Epidermal melanocyte (primary cell): ENCODE measurements around the gene MYO3A.
"Not testable (repeated sequence)": the region's sequence is repeated elsewhere in the genome, so short reads cannot be mapped to it uniquely, and the experiment has no call there.

Experiments
- DNase-seq: peaks from one replicate; pipeline ENCODE4 v3.0.0; 2011; ENCODE audit warnings: low spot score; ENCODE audit not compliant: insufficient read length

MYO3A gene

DNA sequence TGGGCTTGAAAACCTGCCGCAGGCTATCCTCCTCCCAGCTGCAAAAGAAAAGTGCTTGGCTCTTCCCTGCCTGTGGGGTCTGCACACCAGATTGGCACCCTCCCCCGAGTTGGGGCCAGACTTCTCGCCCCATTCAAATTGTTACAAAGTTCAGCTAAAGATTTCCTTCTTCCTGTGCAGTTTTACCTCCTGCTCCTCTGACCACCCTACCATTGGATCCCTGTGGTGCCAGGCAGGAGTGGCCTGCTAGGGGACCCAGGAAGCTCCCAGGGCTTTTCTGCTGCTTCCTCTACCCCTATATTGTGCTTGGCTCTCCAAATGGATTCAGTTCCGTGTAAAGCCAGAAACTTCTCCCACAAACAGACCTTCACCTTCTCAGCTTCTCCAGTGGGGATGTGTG lies 147.4 kb downstream of the MYO3A start:
- no peak for DNase-seq

DNA sequence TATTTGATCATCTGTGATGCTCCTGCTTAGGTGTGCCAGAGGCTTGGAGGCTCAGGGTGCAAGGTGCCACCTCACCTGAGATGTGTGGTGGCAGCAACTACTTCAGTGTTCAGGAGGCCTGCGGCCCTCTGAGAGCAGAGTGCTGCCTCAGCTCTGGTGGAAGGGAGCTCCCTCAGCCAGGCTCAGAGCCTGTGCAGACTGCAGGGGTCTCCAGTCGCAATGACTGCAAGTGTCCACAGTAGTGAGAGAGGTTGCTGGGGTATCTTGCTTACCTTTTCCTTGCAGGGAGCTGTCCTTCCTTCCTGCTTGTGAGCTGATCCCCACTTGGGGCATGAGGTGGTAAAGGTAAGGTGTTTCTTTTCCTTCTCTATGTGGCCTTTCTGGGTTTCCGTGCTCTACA lies 151.5 kb downstream of the MYO3A start:
- DNase-seq = no peak

DNA sequence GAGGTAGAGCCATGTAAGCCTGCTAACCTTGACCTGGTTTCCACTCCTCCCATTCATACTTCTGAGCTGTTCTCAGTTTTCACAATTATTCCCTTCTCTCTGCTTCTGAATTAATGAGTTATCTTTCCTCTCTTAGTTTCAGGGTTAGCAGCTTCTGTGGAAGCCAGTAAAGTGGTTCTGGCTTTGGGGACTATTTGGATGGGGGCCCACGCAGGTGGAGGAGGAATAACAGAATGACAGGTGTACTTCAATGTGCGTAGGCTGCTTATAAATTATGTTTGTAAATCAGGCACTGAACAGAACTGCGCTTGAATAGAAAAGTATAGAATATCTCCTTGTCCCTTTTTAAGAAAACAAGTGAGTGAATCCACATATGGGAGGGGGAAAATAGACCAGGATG lies 153.6 kb downstream of the MYO3A start:
- DNase-seq = no peak

DNA sequence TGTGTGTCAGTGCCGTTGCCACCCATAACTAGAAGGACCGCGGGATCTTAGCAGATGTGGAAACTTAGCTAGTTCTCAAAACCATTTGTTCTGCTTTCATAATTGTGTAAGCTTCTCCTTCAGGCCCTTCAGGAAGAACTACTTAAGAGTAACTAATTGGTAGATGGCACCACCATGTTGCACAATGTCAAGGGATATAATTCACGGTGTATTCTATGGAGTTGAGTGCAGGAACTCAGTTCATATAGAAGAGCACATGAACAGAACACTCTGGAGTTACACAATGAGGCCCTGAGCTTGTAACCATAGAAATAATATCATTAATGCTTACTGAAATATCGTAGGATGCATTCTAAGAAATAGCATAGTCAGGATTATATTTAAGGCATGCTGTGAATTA lies 156.0 kb downstream of the MYO3A start:
- DNase-seq = no peak

DNA sequence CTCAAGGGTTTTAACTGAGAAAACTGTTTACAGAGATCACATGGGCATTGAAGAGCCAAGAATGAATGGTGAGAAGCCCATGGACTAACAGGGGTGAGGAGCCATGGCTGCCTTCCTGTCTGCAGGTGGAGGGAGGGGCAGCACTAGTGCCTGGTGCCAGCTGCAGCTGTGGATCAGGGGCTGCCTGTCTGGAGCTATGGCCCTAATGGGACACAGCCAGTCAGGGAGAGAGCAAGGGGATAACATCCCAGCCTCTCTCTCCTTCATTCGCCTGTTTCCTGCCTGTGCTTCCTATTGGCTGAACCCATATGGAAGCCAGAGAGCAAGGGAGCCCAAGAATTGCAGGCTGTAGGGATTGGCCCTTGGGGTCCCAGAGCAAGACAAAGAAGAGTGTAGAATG lies 156.7 kb downstream of the MYO3A start:
- DNase-seq = no peak

DNA sequence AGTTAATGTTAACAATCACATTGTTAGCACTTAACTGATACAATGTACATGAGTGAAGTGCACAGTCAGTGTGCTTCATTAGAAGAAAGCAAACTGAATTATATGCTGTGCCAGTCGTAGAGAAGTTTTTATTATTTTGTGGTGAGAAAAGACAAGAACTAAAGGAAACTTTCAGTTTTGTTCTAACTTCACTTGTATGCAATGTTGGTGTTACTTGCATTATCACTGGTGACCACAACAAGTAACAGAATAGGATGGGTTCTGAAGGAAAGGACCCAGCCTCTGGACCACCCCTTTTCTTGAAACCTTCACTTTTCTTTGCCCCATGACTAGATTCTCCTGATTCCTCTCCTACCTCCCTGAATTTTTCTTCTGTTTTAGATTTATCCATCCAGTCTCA lies 159.2 kb downstream of the MYO3A start:
- no peak for DNase-seq

DNA sequence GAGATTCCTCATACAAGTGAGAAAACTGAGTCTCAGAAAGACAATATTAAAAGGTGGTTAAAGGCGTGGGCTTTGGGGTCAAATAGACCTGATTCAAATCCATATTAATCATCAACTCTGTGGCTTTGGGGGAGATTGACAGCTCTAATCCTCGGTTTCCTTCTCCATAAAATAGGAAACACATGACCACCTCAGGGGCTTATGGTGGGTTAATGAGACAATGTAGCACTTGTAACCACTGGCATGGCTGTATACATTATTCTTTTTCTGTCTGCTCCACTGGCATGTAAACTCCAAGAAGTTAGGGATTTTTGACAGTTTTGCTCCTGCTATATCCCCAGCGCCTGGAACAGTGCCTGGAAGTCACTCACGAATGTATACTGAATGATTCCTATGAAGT lies 161.8 kb downstream of the MYO3A start:
- DNase-seq = no peak

DNA sequence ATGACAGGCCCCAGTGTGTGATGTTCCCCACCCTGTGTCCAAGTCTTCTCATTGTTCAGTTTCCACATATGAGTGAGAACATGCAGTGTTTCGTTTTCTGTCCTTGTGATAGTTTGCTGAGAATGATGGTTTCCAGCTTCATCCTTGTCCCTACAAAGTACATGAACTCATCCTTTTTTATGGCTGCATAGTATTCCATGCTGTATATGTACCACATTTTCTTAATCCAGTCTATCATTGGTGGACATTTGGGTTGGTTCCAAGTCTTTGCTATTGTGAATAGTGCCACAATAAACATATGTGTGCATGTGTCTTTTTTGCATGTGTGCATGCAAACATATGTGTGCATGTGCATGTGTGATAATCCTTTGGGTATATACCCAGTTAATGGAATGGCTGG lies 163.5 kb downstream of the MYO3A start:
- DNase-seq = not testable (repeated sequence)

DNA sequence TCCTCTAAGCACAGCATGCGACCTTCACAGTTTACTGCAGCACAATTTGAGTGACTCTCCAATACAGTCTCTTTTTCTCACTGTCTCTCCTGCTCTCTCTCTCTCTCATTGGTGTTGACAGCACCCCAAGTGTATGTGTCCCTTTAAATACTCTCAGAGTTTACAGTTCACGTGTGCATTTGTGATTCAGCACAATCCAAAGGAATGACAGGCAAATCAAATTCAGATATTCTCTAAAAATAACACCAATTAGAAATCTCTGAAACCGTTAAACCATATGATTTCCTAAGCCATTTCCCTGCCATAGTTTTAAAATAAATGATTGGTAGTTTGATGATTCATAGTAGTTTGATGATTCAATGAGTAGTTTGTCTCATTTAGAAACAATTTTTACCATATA lies 178.5 kb downstream of the MYO3A start:
- DNase-seq = no peak

DNA sequence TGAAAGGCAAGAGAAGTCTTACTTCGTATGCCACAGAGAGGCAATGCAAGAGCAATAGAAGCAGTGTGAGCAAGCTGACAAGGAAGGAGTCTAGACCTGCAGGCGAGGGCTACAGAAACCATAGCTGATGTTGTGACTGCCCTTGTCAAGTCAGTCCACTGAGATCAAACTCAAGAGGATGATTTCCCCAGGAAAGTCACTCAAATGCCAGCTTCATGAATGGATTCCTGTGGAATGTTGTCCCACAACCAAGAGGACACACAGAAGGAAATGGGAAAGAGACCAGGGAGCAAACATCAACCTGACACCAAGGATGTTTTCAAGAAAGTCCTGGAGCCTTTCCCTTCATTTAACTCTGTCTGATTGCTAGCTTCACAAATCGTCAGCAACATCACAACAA lies 204.6 kb downstream of the MYO3A start:
- DNase-seq = no peak

DNA sequence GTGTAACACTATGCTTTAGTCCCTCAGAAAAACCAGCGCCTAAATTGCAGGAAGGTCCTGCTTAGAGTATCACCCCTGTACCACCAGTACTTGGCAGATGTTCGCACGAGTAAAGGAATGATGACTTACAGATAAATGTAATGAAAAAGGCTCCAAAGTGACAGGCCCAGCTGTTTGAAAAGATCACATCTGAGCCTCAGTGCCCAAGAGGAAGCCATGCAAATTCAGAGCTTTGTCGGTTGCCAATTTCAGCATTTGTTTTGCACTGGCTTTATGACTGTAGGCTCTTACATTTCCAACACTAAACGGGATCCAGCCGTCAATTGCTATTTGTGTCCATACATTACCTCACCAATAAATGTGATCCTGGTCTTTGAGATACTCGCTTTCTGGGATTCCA lies 222.0 kb downstream of the MYO3A start:
- no peak for DNase-seq

DNA sequence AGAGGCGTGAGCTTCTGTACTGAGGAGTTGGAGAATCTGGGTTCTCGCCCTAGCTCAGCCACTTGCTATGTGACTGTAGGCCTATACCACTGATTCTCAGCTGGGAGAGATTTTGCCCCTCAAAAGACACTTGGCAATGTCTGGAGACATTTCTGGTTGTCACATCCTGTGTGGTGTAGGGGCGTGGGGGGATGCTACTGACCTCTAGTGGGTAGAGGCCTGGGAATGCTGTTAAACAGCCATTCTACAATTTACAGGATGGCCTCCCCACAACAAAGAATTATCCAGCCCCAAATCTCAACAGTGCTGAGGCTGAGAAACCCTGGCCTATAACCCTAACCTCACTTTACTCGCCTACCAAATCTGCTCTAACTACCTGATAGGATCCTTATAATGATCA lies 223.7 kb downstream of the MYO3A start:
- no peak for DNase-seq

DNA sequence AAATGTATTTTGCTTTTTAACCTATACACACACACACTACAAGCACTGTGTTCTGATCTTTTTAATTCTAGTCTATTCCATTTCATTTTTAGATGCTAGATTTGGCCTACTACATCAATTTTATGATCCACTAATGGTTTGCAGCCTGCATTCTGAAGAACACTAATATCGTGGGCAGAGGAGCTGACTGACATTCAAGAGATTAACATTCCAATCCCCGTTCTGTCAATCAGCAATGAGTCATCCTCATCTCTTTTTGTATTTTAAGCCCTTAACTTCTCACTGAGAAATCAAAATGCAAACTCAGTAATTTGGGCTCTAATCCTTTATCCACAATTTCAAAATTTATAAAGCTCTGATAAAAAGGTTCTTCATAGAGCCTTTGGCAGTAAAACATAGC lies 235.4 kb downstream of the MYO3A start:
- DNase-seq = no peak

DNA sequence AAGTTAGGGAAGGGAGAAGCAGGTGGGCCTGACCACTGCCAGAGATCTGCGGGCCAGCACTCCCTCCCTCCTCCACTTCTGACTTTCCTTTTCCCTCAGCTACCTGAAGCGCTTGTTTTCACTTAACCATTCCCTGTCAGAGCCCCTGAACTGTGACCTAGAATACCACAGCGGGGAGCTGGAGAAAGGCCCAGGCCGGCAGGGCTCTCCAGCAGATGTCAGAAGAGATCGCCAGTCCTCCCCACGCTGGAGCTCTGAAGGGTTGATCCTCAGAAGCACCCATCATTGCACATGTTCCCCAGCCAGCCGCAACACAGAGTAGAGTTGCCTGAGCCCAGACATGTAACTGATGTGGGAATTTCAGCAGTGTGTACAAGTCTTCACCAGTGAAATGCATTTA lies 238.1 kb downstream of the MYO3A start:
- DNase-seq = no peak

DNA sequence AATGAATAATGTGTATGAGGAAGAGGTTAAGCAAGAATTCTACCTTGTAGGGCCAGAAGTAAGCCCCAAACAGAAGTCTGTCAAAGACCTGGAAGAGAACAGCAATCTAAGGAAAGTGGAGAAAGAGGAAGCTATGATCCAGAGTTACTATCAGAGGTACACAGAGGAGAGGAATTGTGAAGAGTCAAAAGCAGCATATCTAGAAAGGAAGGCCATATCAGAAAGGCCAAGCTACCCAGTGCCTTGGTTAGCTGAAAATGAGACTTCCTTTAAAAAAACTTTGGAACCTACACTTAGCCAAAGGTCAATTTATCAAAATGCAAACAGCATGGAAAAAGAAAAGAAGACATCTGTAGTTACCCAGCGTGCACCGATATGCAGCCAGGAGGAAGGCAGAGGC lies 239.8 kb downstream of the MYO3A start:
- no peak for DNase-seq

DNA sequence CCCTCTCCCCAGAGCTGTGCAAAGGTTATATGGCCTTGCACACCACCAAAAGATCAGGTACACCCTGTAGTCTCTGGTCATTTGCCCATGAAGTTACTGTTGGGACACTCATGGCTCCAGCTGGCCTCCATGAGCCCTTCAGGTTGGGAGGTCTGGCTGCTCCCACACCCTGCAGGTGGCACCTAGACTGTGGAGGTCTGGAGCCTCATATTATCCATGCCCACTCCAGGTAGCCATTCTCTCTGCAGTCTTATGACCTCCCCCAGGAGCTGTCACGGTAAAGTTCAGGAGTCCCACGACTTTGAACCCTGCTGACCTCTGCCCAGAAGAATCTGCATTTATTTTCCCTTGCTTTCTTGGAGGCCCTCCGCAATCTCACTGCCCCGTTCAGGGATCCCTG lies 243.3 kb downstream of the MYO3A start:
- no peak for DNase-seq

DNA sequence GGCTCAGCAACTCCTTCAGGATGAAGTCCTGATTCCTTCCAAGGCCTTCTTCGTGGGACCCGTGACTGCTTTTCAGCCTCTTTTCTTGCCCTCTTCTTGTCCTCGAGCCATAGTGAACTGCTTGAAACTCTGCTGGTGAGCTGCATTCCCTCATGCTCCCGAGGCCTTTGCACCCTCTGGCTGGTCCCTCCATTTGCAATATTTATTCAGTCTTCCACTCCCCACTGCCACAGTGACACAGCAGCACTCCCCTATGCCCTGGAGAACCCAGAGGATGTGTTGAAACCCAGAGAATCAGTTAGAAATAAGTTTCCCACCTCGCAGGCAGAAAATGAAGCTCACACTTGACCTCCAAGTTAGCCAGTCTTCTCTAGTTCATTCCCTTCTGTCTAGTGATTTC lies 260.2 kb downstream of the MYO3A start:
- no peak for DNase-seq

DNA sequence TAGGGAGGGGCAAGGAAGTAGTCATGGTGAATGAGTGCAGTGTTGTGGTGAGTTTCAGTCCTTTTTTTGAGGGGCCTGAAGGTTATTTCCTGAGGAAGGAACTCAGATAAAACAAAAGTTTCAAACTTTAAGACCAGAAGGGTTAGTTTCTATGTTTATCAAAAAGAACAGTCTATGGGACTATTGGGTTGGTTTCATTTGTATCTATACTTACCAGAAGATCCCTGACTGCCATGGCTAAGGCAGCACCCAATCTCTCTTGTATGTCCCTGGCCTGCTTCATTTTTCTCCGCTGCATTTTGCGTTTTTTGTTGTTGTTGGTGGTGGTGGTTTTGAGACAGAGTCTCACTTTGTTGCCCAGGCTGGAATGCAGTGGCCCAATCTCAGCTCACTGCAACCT lies 263.2 kb downstream of the MYO3A start:
- no peak for DNase-seq

DNA sequence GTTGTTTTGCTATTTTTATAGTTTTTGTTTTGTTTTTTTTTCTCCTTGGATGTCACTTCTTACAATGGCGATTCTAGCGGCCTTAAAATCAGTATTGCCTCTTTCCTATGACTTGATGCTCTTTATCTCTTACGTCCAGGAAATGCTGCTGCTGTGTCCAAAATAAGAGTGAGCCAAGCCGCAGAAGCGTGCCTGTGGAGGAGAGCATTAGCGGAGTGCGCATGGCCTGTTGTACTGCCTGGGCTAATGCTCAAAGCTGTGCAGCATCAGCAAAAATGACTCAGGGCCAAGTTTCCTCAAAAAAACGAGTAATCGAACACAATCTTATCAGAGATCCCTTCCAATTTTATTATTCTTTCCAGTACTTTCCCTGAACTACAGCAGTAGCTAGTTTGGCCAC lies 264.1 kb downstream of the MYO3A start:
- DNase-seq = no peak

DNA sequence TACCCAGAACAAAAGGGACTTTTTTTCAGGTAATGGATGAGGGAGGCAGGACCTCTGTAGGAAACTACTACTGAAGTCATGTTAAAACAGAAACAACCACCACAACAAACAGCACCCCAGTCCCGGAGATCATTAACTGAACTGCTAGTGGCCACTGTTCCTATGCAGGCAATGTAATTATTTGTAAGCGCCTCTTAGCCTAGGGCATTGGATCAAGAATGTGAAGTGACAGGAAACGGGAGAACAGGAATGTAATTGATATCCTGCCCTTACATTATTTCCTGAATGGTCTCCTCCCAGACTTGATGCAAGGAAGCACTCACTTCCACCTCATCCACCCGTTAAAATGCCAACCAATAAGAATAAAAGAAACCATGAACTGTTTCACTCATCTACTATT lies 265.8 kb downstream of the MYO3A start:
- DNase-seq = no peak

DNA sequence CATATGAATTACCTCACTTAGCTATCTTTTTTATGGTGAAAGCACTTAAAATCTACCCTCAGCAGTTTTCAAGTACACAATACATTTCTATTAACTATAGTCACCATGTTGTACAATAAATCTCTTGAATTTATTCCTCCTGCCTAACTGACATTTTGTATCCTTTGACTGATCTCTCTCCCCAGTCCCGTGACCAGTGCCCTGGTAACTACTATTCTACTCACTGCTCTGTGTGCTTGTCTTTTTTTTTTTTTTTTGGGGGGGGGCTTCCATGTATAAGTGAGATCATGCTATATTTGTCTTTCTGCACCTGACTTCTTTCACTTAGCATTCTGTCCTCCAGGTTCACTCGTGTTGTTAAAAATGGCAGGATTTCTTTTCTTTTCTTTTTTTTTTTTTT lies 271.2 kb downstream of the MYO3A start:
- DNase-seq = no peak

DNA sequence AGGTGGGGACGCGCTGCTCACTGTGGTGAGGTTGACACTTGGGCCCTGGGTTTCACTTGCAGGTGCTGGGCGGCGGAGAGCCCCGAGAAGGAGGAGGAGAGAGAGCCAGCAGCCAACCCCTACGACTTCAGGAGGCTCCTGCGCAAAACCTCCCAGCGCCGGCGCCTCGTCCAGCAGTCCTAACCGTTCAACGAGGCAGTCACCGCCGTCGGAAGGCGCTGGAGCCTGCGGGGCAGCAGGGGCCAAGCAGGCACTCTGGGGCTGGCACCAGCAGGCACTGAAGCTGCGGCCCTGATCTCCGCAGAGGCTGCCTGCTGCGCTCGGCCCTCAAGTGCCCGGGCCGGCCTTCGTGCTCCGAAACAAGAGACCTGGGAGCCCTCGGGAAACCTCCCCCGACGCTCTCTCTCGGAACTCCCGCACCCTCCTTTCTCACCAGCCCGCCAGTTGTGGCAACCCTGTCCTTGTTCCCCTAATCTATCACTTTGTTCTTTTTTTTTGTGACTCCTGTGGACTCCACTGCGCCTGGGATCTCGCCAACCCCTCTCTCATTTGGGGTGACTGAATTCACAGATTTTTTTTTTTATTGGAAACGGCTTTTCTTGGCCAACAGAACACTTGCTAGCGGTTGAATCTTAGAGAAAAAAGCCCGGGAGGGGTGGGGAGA lies 277.9 kb downstream of the MYO3A start:
- no peak for DNase-seq

DNA sequence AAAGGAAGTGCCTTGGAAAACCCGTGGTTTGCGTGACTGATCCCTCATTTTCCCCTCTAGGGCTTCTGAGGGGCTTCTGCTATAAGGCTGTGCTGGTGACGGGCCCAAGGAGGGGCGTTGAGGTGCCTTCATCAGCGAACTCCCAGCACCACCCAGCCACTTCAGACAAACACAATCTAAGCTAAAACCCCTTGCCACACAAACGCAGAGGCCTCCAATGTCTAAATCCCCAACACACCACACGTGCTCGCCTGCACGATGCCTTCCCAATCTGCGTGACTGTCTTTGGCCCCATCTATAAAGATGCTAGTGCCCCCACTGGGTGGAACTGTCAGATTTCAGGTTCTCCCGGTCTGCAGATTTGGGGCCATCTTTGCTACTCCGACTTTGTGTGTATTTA lies 278.5 kb downstream of the MYO3A start:
- no peak for DNase-seq

DNA sequence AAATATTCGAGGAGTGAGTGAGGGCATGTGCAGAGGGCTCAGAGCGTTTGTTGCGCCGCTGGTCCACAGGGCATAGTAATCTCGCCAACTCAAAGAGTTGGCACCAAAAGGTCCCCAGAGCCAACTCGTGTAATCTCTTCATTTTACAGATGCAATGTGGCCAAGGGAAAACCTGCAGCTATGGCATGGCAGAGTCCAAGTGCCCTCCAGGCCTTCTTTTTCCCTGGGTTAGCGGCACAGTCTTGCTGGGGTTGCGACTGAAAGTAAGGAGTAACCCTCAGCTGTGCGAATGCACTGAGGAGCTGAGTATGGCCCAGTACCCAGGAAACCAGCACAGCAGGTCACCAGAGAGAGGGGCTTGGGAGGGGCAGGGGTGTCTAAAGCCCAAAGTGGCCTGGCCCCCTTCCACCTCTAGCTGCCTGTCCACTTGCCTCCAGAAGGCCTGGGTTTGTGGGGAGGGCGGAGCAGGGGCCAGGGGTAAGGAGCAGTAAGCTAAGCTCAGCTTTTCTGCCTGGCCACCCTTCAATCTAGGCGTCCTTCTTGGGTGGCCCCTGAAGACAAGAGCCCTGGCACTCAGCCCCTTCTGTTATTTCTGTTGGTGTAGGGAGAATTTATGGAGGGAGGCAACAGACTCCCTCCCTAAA lies 279.2 kb downstream of the MYO3A start:
- no peak for DNase-seq
